Measurements from ENCODE around the gene MIS12. TPM values are rescaled to one million over a fixed set of nuclear protein-coding genes. Genes with fewer than 3 reads are reported as not detected.

Gene MIS12
- total RNA-seq, 1 donor from 2014 or later, result 33.9 TPM

GRCh38 chr17:5516060-5516792 is 29.9 kb downstream of the MIS12 start:
- H3K36me3 Mint-ChIP-seq (ENCODE audit: low read depth), result no peaks in the 10 kb centered on the region
- H3K27ac Mint-ChIP-seq (ENCODE audit: unreplicated experiment), result no peak overlapping the region
- H3K9me3 Mint-ChIP-seq, result no peaks in the 10 kb centered on the region
- no peak for DNase-seq (ENCODE audit: low read depth, low spot score)
- TF ChIP-seq CTCF (conservative IDR thresholded peaks at IDR 0.05), result no peak
- H3K4me3 Mint-ChIP-seq, result no peak overlapping the region
- H3K4me1 Mint-ChIP-seq, result peaks cover 7% of the 10 kb centered on the region
- H3K27me3 Mint-ChIP-seq (ENCODE audit: low read depth), result peaks cover 20% of the 10 kb centered on the region

DNA sequence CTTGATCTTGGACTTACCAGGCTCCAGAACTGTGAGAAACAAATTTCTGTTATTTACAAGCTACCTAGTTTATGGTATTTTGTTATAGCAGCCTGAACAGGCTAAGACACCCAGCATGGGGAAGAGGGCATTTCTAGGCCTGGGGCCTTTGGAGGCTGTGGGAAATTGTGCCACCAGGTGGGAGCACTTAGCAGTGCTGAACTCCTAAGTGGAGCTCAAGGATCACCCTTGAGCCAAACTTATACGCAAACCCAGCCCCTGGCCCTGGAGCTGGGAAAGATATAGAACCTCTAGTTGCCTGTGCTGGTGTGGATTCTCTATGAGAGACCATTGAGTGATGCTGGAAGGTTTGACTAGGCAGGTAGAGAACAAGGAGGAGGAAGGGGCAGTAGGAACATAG is 36.1 kb downstream of the MIS12 start:
- Mint-ChIP-seq H3K36me3 (ENCODE audit: low read depth) (no peaks in the 10 kb centered on the region), H3K27ac (ENCODE audit: unreplicated experiment) (no peak overlapping the region), H3K4me3 (no peak overlapping the region), H3K4me1 (peaks cover 26% of the 10 kb centered on the region), H3K27me3 (ENCODE audit: low read depth) (peaks cover 8% of the 10 kb centered on the region), H3K9me3 (no peaks in the 10 kb centered on the region)
- DNase-seq (ENCODE audit: low read depth, low spot score), result no peak
- no peak for TF ChIP-seq CTCF (conservative IDR thresholded peaks at IDR 0.05)

DNA sequence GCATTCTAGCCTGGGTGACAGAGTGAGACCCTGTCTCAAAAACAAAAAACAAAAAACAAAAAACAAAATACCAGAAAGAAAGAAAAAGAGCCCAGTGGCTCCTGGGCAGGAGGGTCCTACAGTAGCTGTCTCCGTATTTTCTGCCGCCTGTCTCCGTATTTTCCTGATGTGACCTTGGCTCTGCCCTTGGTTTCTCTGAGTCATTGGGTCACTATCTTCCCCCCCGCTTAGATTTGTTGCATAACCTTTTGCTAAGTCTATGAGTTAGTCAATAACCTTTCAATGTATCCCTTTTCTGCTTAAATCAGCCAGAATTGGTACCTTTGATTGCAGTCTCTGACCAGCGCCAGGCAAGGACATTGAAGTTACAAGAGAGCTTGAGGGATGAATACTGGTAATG is 36.9 kb downstream of the MIS12 start:
- H3K27ac Mint-ChIP-seq (ENCODE audit: unreplicated experiment), result no peak overlapping the region
- H3K27me3 Mint-ChIP-seq (ENCODE audit: low read depth), result peaks cover under 1% of the 10 kb centered on the region
- H3K4me1 Mint-ChIP-seq, result peaks cover 30% of the 10 kb centered on the region
- no peaks in the 10 kb centered on the region for H3K36me3 Mint-ChIP-seq (ENCODE audit: low read depth)
- TF ChIP-seq CTCF (conservative IDR thresholded peaks at IDR 0.05), result no peak
- H3K4me3 Mint-ChIP-seq, result no peak overlapping the region
- DNase-seq (ENCODE audit: low read depth, low spot score), result no peak
- no peaks in the 10 kb centered on the region for H3K9me3 Mint-ChIP-seq

DNA sequence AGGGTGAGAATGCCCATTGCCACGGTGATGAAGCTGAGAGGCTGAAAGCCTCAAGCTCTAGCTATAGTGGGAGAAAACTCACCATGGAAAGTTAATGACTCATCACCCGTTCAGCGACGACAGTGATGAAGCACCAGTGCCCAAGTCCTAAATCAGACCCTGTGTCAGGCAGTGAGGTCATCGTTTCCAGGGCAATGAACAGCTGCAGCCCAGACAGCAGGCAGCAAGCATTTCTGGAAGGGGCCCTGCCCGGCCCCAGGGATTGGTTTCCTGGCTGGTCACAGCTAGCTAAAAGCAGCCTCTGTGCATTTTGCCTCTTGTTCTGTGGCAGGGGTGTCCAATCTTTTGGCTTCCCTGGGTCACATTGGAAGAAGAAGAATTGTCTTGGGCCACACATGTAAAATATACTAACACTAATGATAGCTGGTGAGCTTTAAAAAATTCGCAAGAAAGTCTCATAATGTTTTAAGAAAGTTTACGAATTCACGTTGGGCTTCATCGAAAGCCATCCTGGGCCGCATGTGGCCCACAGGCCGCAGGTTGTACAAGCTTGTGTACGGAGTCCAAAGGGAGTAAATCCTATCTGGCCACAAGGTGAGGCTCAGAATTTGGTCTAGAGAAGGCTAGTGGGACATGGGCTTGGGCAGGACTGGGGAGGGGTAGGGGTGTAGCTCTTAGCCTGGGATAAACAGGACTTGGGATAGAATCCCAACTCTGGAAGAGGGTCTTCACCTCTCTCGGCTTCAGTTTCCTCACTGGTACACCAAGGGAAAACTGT is 40.6 kb downstream of the MIS12 start:
- DNase-seq (ENCODE audit: low read depth, low spot score), result peak; percentile 48
- Mint-ChIP-seq H3K27me3 (ENCODE audit: low read depth) (no peaks in the 10 kb centered on the region), H3K36me3 (ENCODE audit: low read depth) (no peaks in the 10 kb centered on the region), H3K4me3 (no peak overlapping the region), H3K9me3 (no peaks in the 10 kb centered on the region), H3K4me1 (peaks cover 33% of the 10 kb centered on the region), H3K27ac (ENCODE audit: unreplicated experiment) (peak overlapping the region; percentile 92)
- TF ChIP-seq CTCF (conservative IDR thresholded peaks at IDR 0.05), result no peak

- no peaks in the 10 kb centered on the region for H3K27me3 Mint-ChIP-seq (ENCODE audit: low read depth)
- peaks cover 32% of the 10 kb centered on the region for H3K4me1 Mint-ChIP-seq
- H3K9me3 Mint-ChIP-seq, result no peaks in the 10 kb centered on the region
- no peak overlapping the region for H3K4me3 Mint-ChIP-seq
- H3K36me3 Mint-ChIP-seq (ENCODE audit: low read depth), result no peaks in the 10 kb centered on the region
- no peak for DNase-seq (ENCODE audit: low read depth, low spot score)
- H3K27ac Mint-ChIP-seq (ENCODE audit: unreplicated experiment), result peak overlapping the region; percentile 92
- TF ChIP-seq CTCF (conservative IDR thresholded peaks at IDR 0.05), result no peak
Observed at GRCh38 chr17:5527601-5528250, 41.4 kb downstream of the MIS12 start.

All from neural crest cell (in vitro differentiated cells).